IMR-90 (cell line): ENCODE measurements around the gene SLC38A9. TPM values are rescaled to one million over a fixed set of nuclear protein-coding genes. Genes with fewer than 3 reads are reported as not detected.
A peak's percentile ranks its signal among the peaks of the same experiment; 100 is the strongest.

Experiments
- ATAC-seq: fragments of 200-7000 bp; cut with Tn5 transposase; 2 replicates; pipeline ENCODE4 v1.9.1; 2020; ENCODE audit warnings: low read depth, mild to moderate bottlenecking, moderate library complexity
- BruUV-seq: library from RNA; stranded (reverse); fragments of 400-500 nt; replicated peaks from 2 replicates; lab custom pipeline; 2021; lab: Mats Ljungman, UMichigan
- CTCF ChIA-PET: fragments of 300-600 bp; formaldehyde crosslinking; extraction: SDS; loops from one replicate; lab custom pipeline; 2021; ENCODE audit warnings: antibody characterized with exemption; lab: Yijun Ruan, JAX
- POLR2A ChIA-PET: fragments of 300-600 bp; sonication (Branson Sonifier 250); formaldehyde crosslinking; loops from one replicate; lab custom pipeline; 2022; ENCODE audit warnings: antibody characterized with exemption; ENCODE audit not compliant: unreplicated experiment; lab: Charles Lee
- DNase-seq: peaks from one replicate; pipeline ENCODE4 v3.0.0; 2013
- H2AFZ ChIP-seq: replicated peaks from 2 replicates; pipeline ENCODE3; 2013; ENCODE audit warnings: low read length, mild to moderate bottlenecking; ENCODE audit not compliant: poor library complexity
- H2AK5ac ChIP-seq: 2 replicates; pipeline ENCODE4 v1.6.1; 2013; ENCODE audit warnings: low read depth, low read length, inconsistent platforms
- H2AK9ac ChIP-seq: replicated peaks from 2 replicates; pipeline ENCODE3; 2013; ENCODE audit warnings: mild to moderate bottlenecking, low read depth, low read length, moderate library complexity; ENCODE audit not compliant: poor library complexity
- H2BK120ac ChIP-seq: 2 replicates; pipeline ENCODE4 v1.6.1; 2013; ENCODE audit warnings: low read depth, low read length, inconsistent platforms
- H2BK15ac ChIP-seq: 3 replicates; pipeline ENCODE4 v1.6.1; 2013; ENCODE audit warnings: low read depth, low read length, inconsistent platforms
- H2BK20ac ChIP-seq: 2 replicates; pipeline ENCODE4 v1.6.1; 2013; ENCODE audit warnings: low read depth, mild to moderate bottlenecking, inconsistent platforms, low read length, moderate library complexity
- H2BK5ac ChIP-seq: 2 replicates; pipeline ENCODE4 v1.6.1; 2013; ENCODE audit warnings: mild to moderate bottlenecking, low read depth, low read length, inconsistent platforms; ENCODE audit not compliant: poor library complexity, severe bottlenecking
- H3K14ac ChIP-seq: replicated peaks from 2 replicates; pipeline ENCODE4 v1.6.1; 2013; ENCODE audit warnings: low read depth, low read length, inconsistent platforms
- H3K18ac ChIP-seq: 2 replicates; pipeline ENCODE4 v1.6.1; 2013; ENCODE audit warnings: low read depth, low read length, control low read depth
- H3K23ac ChIP-seq: 2 replicates; pipeline ENCODE4 v1.6.1; 2013; ENCODE audit warnings: low read depth, low read length, inconsistent platforms
- H3K27ac ChIP-seq: 2 replicates; pipeline ENCODE4 v1.5.1; 2013; ENCODE audit warnings: mild to moderate bottlenecking, control low read depth, low read length; ENCODE audit not compliant: insufficient read depth
- H3K27me3 ChIP-seq: 2 replicates; pipeline ENCODE4 v1.6.1; 2013; ENCODE audit warnings: low read length; ENCODE audit not compliant: control insufficient read depth, insufficient read depth
- H3K36me3 ChIP-seq: 2 replicates; pipeline ENCODE4 v1.6.1; 2013; ENCODE audit warnings: low read length, mixed read lengths; ENCODE audit not compliant: control insufficient read depth, insufficient read depth
- H3K4ac ChIP-seq: 2 replicates; pipeline ENCODE4 v1.6.1; 2013; ENCODE audit warnings: low read depth, low read length, inconsistent platforms
- H3K4me1 ChIP-seq: 2 replicates; pipeline ENCODE4 v1.6.1; 2013; ENCODE audit warnings: low read length, mixed read lengths; ENCODE audit not compliant: control insufficient read depth, insufficient read depth
- H3K4me2 ChIP-seq: 2 replicates; pipeline ENCODE4 v1.6.1; 2013; ENCODE audit warnings: low read depth, mild to moderate bottlenecking, control low read depth, low read length, moderate library complexity
- H3K4me3 ChIP-seq: 2 replicates; pipeline ENCODE4 v1.5.1; 2013; ENCODE audit warnings: low read depth, mild to moderate bottlenecking, control low read depth, low read length, moderate library complexity; ENCODE audit not compliant: insufficient read depth
- H3K56ac ChIP-seq: 2 replicates; pipeline ENCODE4 v1.6.1; 2013; ENCODE audit warnings: low read length, inconsistent platforms; ENCODE audit not compliant: insufficient read depth; ENCODE audit errors: extremely low read depth
- H3K79me1 ChIP-seq, 2 experiments: 2 replicates each; pipeline ENCODE4 v1.6.1; 2013; ENCODE audit warnings: low read length in 2 of 2, inconsistent platforms in 1 of 2, low read depth in 1 of 2
- H3K9ac ChIP-seq: 2 replicates; pipeline ENCODE4 v1.6.1; 2013; ENCODE audit warnings: low read depth, low read length, control low read depth
- H3K9me1 ChIP-seq: 2 replicates; pipeline ENCODE4 v1.6.1; 2013; ENCODE audit warnings: low read length, inconsistent platforms; ENCODE audit not compliant: insufficient read depth
- H3K9me3 ChIP-seq: 2 replicates; pipeline ENCODE4 v1.6.1; 2013; ENCODE audit warnings: low read length; ENCODE audit not compliant: control insufficient read depth, insufficient read depth
- H4K20me1 ChIP-seq: 2 replicates; pipeline ENCODE4 v1.6.1; 2013; ENCODE audit warnings: low read length, inconsistent platforms; ENCODE audit not compliant: insufficient read depth
- H4K5ac ChIP-seq: 2 replicates; pipeline ENCODE4 v1.6.1; 2013; ENCODE audit warnings: mild to moderate bottlenecking, low read depth, low read length, control low read depth
- H4K8ac ChIP-seq, 2 experiments: 2 replicates each; pipeline ENCODE4 v1.6.1; 2013; ENCODE audit warnings: low read depth in 2 of 2, low read length in 2 of 2, control low read depth in 1 of 2, inconsistent platforms in 1 of 2
- H4K91ac ChIP-seq: 2 replicates; pipeline ENCODE4 v1.6.1; 2013; ENCODE audit warnings: low read depth, low read length, inconsistent platforms; ENCODE audit not compliant: insufficient read depth
- BHLHE40 ChIP-seq: fragments of 150-350 bp; IDR thresholded peaks from 2 replicates; pipeline ENCODE4 v1.6.1; 2016; ENCODE audit warnings: mild to moderate bottlenecking, low read depth, low read length
- CEBPB ChIP-seq: IDR thresholded peaks from 2 replicates; pipeline ENCODE4 v1.6.1; 2012; ENCODE audit warnings: low read depth, low read length, improper control_type of control experiment
- CHD1 ChIP-seq: IDR thresholded peaks from 2 replicates; pipeline ENCODE4 v1.6.1; 2012; ENCODE audit warnings: low read depth, low read length, improper control_type of control experiment
- FOS ChIP-seq: fragments of 150-350 bp; IDR thresholded peaks from 2 replicates; pipeline ENCODE4 v1.6.1; 2016; ENCODE audit warnings: low read depth, low read length
- MAFK ChIP-seq: IDR thresholded peaks from 2 replicates; pipeline ENCODE4 v1.6.1; 2012; ENCODE audit warnings: low read depth, low read length, improper control_type of control experiment
- MAZ ChIP-seq: IDR thresholded peaks from 2 replicates; pipeline ENCODE4 v1.6.1; 2012; ENCODE audit warnings: low read depth, mild to moderate bottlenecking, low read length, improper control_type of control experiment, moderate library complexity, borderline replicate concordance
- MXI1 ChIP-seq: IDR thresholded peaks from 2 replicates; pipeline ENCODE4 v1.6.1; 2012; ENCODE audit warnings: low read depth, mild to moderate bottlenecking, low read length, moderate library complexity, borderline replicate concordance
- NFE2L2 ChIP-seq: fragments of 150-350 bp; IDR thresholded peaks from 2 replicates; pipeline ENCODE4 v1.6.1; 2016; ENCODE audit warnings: low read depth, mild to moderate bottlenecking, low read length
- POLR2A ChIP-seq: IDR thresholded peaks from 2 replicates; pipeline ENCODE4 v1.6.1; 2012; ENCODE audit warnings: mild to moderate bottlenecking, low read depth, low read length
- RAD21 ChIP-seq: IDR thresholded peaks from 2 replicates; pipeline ENCODE4 v1.6.1; 2012; ENCODE audit warnings: low read length, improper control_type of control experiment
- RCOR1 ChIP-seq: IDR thresholded peaks from 2 replicates; pipeline ENCODE4 v1.6.1; 2012; ENCODE audit warnings: mild to moderate bottlenecking, low read length, improper control_type of control experiment; ENCODE audit not compliant: insufficient replicate concordance
- RFX5 ChIP-seq: IDR thresholded peaks from 2 replicates; pipeline ENCODE4 v1.8.0; 2012; ENCODE audit warnings: low read depth, mild to moderate bottlenecking, low read length, moderate library complexity
- SMC3 ChIP-seq: fragments of 150-350 bp; IDR thresholded peaks from 2 replicates; pipeline ENCODE4 v1.6.1; 2016; ENCODE audit warnings: low read depth, mild to moderate bottlenecking, antibody characterized with exemption, low read length, moderate library complexity
- USF2 ChIP-seq: fragments of 150-350 bp; IDR thresholded peaks from 2 replicates; pipeline ENCODE4 v1.6.1; 2017; ENCODE audit warnings: mild to moderate bottlenecking, antibody characterized with exemption, low read length, low read depth
- dilution Hi-C: fragments of 300-500 bp; cut with HindIII; formaldehyde crosslinking; loops from one replicate; pipeline ENCODE4 v1.14.3; 2018; ENCODE audit warnings: low sequenced_read_pairs; ENCODE audit not compliant: unreplicated experiment
- in situ Hi-C: fragments of 300-500 bp; cut with MboI; formaldehyde crosslinking; loops from 3 replicates; pipeline ENCODE4 v1.14.3; 2019; ENCODE audit warnings: low sequenced_read_pairs, inconsistent platforms, mixed read lengths
- intact Hi-C: fragments of 100-400 bp; cut with micrococcal nuclease; formaldehyde crosslinking; loops from 2 replicates; pipeline ENCODE4 v1.10.0; 2022
- polyA plus RNA-seq, 3 experiments: library from polyadenylated mRNA; depleted of rRNA; stranded (reverse); fragments of >200 nt; gene quantifications; 2 replicates each; pipeline ENCODE4 v1.2.3, GENCODE V29; 2012; ENCODE audit warnings: low replicate concordance in 1 of 3
- total RNA-seq: library from RNA; depleted of rRNA; stranded (reverse); fragments of >200 nt; gene quantifications from 2 replicates; pipeline ENCODE4 v1.2.3, GENCODE V29; 2012
- TF ChIP-seq, protein P1 (sequence below): fragments of 150-350 bp; IDR thresholded peaks from 2 replicates; pipeline ENCODE4 v1.6.1; 2016; ENCODE audit warnings: low read depth, mild to moderate bottlenecking, low read length, moderate library complexity, borderline replicate concordance
- TF ChIP-seq, protein P2 (sequence below): conservative IDR thresholded peaks from 2 replicates; pipeline ENCODE4 v1.5.1; 2012; ENCODE audit warnings: mild to moderate bottlenecking, low read depth, low read length, improper control_type of control experiment

Gene SLC38A9
- total and polyA plus RNA-seq, 2 of the 4 experiments (the other 2 are of a cell fraction), result 10.5 to 24.2 TPM

GRCh38 chr5:55578771-55579170 lies 133.4 kb downstream of the SLC38A9 start:
- ATAC-seq (peak; percentile 80), DNase-seq (peak; percentile 48)

More at GRCh38 chr5:55578771-55579170, 133.4 kb downstream of the SLC38A9 start:
- no peaks in the 10 kb centered on the region for H3K9me1 ChIP-seq
- no peak overlapping the region for H2AFZ ChIP-seq
- H3K4me3 ChIP-seq, result no peak overlapping the region
- H2BK15ac ChIP-seq, result no peak overlapping the region
- H2BK5ac ChIP-seq, result no peak overlapping the region
- no peak overlapping the region for H3K56ac ChIP-seq
- H3K27me3 ChIP-seq, result no peaks in the 10 kb centered on the region; the same call in 1 of the 2 replicates
- dilution Hi-C loops (no loop called here), in situ Hi-C loops (no loop called here), intact Hi-C loops (no loop called here)
- no peaks in the 10 kb centered on the region for H4K20me1 ChIP-seq
- CTCF ChIA-PET, result interaction anchor here (0.5 to 0.6 kb wide), 2 partner anchors 31 to 161 kb away, joined by 3 to 6 read pairs; no protein-coding TSS in a partner anchor
- H3K79me1 ChIP-seq, result no peaks in the 10 kb centered on the region
- no peak overlapping the region for H3K27ac ChIP-seq
- H4K8ac ChIP-seq, result no peak overlapping the region
- no peak overlapping the region for H4K91ac ChIP-seq
- POLR2A ChIA-PET, result no interaction called here
- no peaks in the 10 kb centered on the region for H3K36me3 ChIP-seq
- no peak overlapping the region for H4K5ac ChIP-seq
- H2BK120ac ChIP-seq, result no peak overlapping the region
- no peak overlapping the region for H2AK9ac ChIP-seq
- TF ChIP-seq SMC3, result no peak
- TF ChIP-seq NFE2L2, result no peak
- TF ChIP-seq FOS, result no peak
- TF ChIP-seq RFX5, result no peak
- TF ChIP-seq POLR2A, result no peak
- TF ChIP-seq RCOR1, result no peak
- TF ChIP-seq MAFK, result no peak
- TF ChIP-seq, protein P1, sequence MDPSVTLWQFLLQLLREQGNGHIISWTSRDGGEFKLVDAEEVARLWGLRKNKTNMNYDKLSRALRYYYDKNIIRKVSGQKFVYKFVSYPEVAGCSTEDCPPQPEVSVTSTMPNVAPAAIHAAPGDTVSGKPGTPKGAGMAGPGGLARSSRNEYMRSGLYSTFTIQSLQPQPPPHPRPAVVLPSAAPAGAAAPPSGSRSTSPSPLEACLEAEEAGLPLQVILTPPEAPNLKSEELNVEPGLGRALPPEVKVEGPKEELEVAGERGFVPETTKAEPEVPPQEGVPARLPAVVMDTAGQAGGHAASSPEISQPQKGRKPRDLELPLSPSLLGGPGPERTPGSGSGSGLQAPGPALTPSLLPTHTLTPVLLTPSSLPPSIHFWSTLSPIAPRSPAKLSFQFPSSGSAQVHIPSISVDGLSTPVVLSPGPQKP, result no peak
- no peak for TF ChIP-seq USF2
- no peak for TF ChIP-seq BHLHE40
- no peak for TF ChIP-seq CEBPB
- no peak for TF ChIP-seq MAZ
- TF ChIP-seq MXI1, result no peak
- no peak for TF ChIP-seq CHD1
- TF ChIP-seq, protein P2, sequence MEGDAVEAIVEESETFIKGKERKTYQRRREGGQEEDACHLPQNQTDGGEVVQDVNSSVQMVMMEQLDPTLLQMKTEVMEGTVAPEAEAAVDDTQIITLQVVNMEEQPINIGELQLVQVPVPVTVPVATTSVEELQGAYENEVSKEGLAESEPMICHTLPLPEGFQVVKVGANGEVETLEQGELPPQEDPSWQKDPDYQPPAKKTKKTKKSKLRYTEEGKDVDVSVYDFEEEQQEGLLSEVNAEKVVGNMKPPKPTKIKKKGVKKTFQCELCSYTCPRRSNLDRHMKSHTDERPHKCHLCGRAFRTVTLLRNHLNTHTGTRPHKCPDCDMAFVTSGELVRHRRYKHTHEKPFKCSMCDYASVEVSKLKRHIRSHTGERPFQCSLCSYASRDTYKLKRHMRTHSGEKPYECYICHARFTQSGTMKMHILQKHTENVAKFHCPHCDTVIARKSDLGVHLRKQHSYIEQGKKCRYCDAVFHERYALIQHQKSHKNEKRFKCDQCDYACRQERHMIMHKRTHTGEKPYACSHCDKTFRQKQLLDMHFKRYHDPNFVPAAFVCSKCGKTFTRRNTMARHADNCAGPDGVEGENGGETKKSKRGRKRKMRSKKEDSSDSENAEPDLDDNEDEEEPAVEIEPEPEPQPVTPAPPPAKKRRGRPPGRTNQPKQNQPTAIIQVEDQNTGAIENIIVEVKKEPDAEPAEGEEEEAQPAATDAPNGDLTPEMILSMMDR, result no peak
- TF ChIP-seq RAD21, result no peak
- no TSS peak for BruUV-seq
- H3K23ac ChIP-seq, result no peak overlapping the region
- no peaks in the 10 kb centered on the region for H3K9me3 ChIP-seq
- H3K9ac ChIP-seq, result no peak overlapping the region
- H3K18ac ChIP-seq, result no peak overlapping the region
- H3K14ac ChIP-seq, result no peak overlapping the region
- H2AK5ac ChIP-seq, result no peak overlapping the region
- H3K4me1 ChIP-seq, result peaks cover 6% of the 10 kb centered on the region; the same call in 1 of the 2 replicates
- H3K4me2 ChIP-seq, result no peak overlapping the region
- no peak overlapping the region for H3K4ac ChIP-seq
- no peak overlapping the region for H2BK20ac ChIP-seq
